Thymus (tissue), 14 donors: ENCODE data around the gene MMD2. TPM values are rescaled to one million over a fixed set of nuclear protein-coding genes. Genes with fewer than 3 reads are reported as not detected.

Experiments used
- DNase-seq, 9 donors: peaks; one replicate each; pipeline ENCODE4 v3.0.0-alpha.2; 2013; ENCODE audit warnings: low spot score in 9 of 9, low read depth in 6 of 9, missing footprints in 1 of 9
- H3K27ac ChIP-seq, 2 donors: one replicate each; pipeline ENCODE4 v1.5.1; 2013; ENCODE audit warnings: control low read depth in 1 of 2, low read depth in 1 of 2, low read length in 1 of 2, mild to moderate bottlenecking in 1 of 2, moderate library complexity in 1 of 2
- H3K27me3 ChIP-seq, 2 donors: one replicate each; pipeline ENCODE4 v1.5.1; 2013; ENCODE audit warnings: low read length in 1 of 2; ENCODE audit not compliant: control insufficient read depth in 2 of 2, insufficient read depth in 1 of 2
- H3K36me3 ChIP-seq, 2 donors: one replicate each; pipeline ENCODE4 v1.5.1; 2013; ENCODE audit warnings: low read length in 1 of 2, mild to moderate bottlenecking in 1 of 2, moderate library complexity in 1 of 2; ENCODE audit not compliant: control insufficient read depth in 2 of 2, insufficient read depth in 2 of 2
- H3K4me1 ChIP-seq, 2 donors: one replicate each; pipeline ENCODE4 v1.5.1; 2013; ENCODE audit warnings: low read length in 2 of 2; ENCODE audit not compliant: control insufficient read depth in 2 of 2, insufficient read depth in 2 of 2
- H3K4me3 ChIP-seq, 2 donors: one replicate each; pipeline ENCODE4 v1.5.1; 2013; ENCODE audit warnings: low read length in 2 of 2, control low read depth in 1 of 2, mild to moderate bottlenecking in 1 of 2
- H3K9me3 ChIP-seq, 2 donors: one replicate each; pipeline ENCODE4 v1.5.1; 2013; ENCODE audit warnings: low read length in 1 of 2, mild to moderate bottlenecking in 1 of 2; ENCODE audit not compliant: control insufficient read depth in 2 of 2, insufficient read depth in 1 of 2
- WGBS: extraction: QIAGEN DNeasy Blood & Tissue Kit; methylation state at CpG from one replicate; pipeline ENCODE4 v1.1.7; 2013; 5-methylcytosine and 5-hydroxymethylcytosine counted together
- long read RNA-seq, 10 donors: transcript quantifications; one replicate each; lab custom pipeline, GENCODE V29; 2026
- polyA plus RNA-seq: library from polyadenylated mRNA; stranded (reverse); fragments of 200-250 nt; gene quantifications from one replicate; pipeline ENCODE4 v1.2.3, GENCODE V29; 2013
- total RNA-seq: library from RNA; stranded (reverse); fragments of 120-200 nt; gene quantifications from one replicate; pipeline ENCODE4 v1.2.4, GENCODE V29; 2013
- donor health status: healthy.

MMD2 gene, protein sequence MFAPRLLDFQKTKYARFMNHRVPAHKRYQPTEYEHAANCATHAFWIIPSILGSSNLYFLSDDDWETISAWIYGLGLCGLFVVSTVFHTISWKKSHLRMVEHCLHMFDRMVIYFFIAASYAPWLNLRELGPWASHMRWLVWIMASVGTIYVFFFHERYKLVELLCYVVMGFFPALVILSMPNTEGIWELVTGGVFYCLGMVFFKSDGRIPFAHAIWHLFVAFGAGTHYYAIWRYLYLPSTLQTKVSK
- total RNA-seq (not detected), polyA plus RNA-seq (0.07 TPM)
- long read RNA-seq, donor 1 = 0 reads
- long read RNA-seq, donor 2 = 0 reads
- long read RNA-seq, donor 3 = 0 reads
- long read RNA-seq, donor 4 = 0 reads
- long read RNA-seq, donor 5 = 0 reads
- long read RNA-seq, donor 6 = 0 reads
- long read RNA-seq, donor 7 = 0 reads
- long read RNA-seq, donor 8 = 0 reads
- long read RNA-seq, donor 9 = 0 reads
- long read RNA-seq, donor 10 = 0 reads

- Histone ChIP-seq H3K9me3 (no peaks in the 10 kb centered on the region), H3K4me3 (peak within 1 kb of the TSS in 1 of 2 donors; percentile 21), H3K4me1 (no peaks in the 10 kb centered on the region), H3K27ac (no peak within 1 kb of the TSS), H3K27me3 (peaks cover 20 to 54% of the 10 kb centered on the region in 2 donors), H3K36me3 (no peaks in the 10 kb centered on the region)
- 5% methylated on average over 87 of the region's 87 CpGs for WGBS
- no peak for DNase-seq
Observed at GRCh38 chr7:4958477-4959301, at the start of gene MMD2. Gene MMD2, minus strand, starts transcription at chr7:4959187. Its CDS starts 170 bp downstream, at chr7:4959017.

DNA sequence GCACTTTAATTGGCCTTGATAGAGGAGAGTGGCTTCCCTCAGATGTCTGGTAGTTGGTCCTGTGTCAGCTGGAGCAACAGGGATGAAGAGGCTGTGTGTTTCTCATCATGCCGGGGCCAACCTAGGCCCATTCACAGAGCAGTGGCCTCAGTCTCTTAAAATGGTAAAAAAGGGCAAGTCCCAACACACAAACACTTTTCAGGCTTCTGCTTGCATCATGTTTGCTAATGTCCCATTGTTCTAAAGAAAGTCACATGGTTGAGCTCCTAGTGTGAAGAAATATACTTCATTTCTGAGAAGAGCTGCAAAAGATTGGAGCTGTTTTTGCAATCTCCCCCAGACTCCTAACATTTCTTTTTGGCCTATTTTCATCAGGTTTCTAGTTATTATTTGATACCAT lies 46.1 kb upstream of the MMD2 start:
- Histone ChIP-seq H3K27ac (no peak overlapping the region), H3K36me3 (no peaks in the 10 kb centered on the region), H3K9me3 (no peaks in the 10 kb centered on the region), H3K27me3 (no peaks in the 10 kb centered on the region), H3K4me3 (no peak overlapping the region), H3K4me1 (no peaks in the 10 kb centered on the region)
- WGBS = 96% methylated on average over 1 of the region's 1 CpG
- no peak for DNase-seq

DNA sequence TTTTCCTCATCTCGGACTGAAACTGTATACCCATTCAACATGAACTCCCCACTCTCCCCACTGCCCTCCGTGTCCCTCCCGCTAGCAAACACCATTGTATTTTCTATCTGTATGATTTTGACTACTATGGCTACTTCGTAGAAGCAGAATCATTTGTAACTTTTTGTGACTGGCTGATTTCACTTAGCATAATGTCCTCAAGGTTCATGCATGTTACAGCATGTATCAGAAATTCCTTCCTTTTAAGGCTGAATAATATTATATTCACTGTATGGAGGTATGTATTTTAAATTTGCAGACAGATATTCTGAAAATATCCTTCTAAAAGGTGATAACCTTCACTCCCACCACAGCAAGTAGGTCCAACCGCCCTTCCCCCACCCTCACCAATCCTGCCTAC lies 42.9 kb upstream of the MMD2 start:
- no peak overlapping the region for H3K27ac ChIP-seq
- H3K4me1 ChIP-seq = peaks cover 5 to 17% of the 10 kb centered on the region in 2 donors
- H3K36me3 ChIP-seq = peaks cover 8 to 9% of the 10 kb centered on the region in 2 donors
- no peak overlapping the region for H3K4me3 ChIP-seq
- H3K27me3 ChIP-seq = no peaks in the 10 kb centered on the region
- no peak for DNase-seq
- 95% methylated on average over 5 of the region's 5 CpGs for WGBS
- no peaks in the 10 kb centered on the region for H3K9me3 ChIP-seq

- no peak for DNase-seq
- WGBS = 98% methylated on average over 4 of the region's 4 CpGs
- peaks cover 16 to 18% of the 10 kb centered on the region in 2 donors for H3K36me3 ChIP-seq
Observed at GRCh38 chr7:5001003-5001402, 42.0 kb upstream of the MMD2 start.

DNA sequence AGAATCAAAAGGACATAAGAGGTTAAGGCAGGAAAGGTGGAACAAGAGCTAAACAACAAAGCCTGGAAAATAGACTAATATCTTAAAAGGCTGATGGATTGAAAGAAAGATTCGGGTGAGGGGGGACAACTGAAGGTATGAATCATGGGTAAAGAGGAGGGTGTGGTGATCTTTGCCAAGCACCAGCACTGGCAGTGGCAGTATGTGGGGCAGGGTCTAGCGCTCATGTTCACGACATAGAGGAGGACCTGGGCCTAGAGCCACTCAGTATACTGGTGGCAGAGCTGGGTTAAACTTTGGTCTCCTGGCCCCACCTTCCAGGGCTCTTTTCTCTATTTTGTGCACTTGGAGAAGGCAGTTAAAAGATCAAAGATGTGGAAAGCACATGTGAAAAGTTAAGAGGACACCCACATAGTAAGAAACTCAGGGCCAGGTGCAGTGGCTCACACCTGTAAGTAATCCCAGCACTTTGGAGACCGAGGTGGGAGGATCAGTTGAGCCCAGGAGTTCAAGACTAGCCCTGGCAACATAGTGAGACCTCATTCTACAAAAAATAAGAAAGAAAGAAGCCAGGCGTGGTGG lies 40.5 kb upstream of the MMD2 start:
- Histone ChIP-seq H3K27me3 (no peaks in the 10 kb centered on the region), H3K36me3 (peaks cover 23 to 29% of the 10 kb centered on the region in 2 donors), H3K4me3 (no peak overlapping the region), H3K27ac (peak overlapping the region in 1 of 2 donors; percentile 48), H3K9me3 (no peaks in the 10 kb centered on the region), H3K4me1 (peaks cover 5 to 17% of the 10 kb centered on the region in 2 donors)
- 83% methylated on average over 5 of the region's 5 CpGs for WGBS
- peak in 6 of 9 donors; percentile 5 to 54 (median 15) for DNase-seq

More at GRCh38 chr7:5001003-5001402, 42.0 kb upstream of the MMD2 start:
- Histone ChIP-seq H3K4me3 (no peak overlapping the region), H3K27ac (no peak overlapping the region), H3K27me3 (no peaks in the 10 kb centered on the region), H3K9me3 (no peaks in the 10 kb centered on the region), H3K4me1 (peaks cover 5 to 17% of the 10 kb centered on the region in 2 donors)

GRCh38 chr7:4998910-4999309 lies 39.9 kb upstream of the MMD2 start:
- Histone ChIP-seq H3K4me3 (no peak overlapping the region), H3K4me1 (peaks cover 5 to 17% of the 10 kb centered on the region in 2 donors), H3K36me3 (peaks cover 27 to 30% of the 10 kb centered on the region in 2 donors), H3K27me3 (no peaks in the 10 kb centered on the region), H3K9me3 (no peaks in the 10 kb centered on the region), H3K27ac (peak overlapping the region in 1 of 2 donors; percentile 48)
- DNase-seq = no peak
- WGBS = 96% methylated on average over 7 of the region's 7 CpGs

GRCh38 chr7:4998244-4998643 lies 39.3 kb upstream of the MMD2 start:
- Histone ChIP-seq H3K27me3 (no peaks in the 10 kb centered on the region), H3K36me3 (peaks cover 29 to 35% of the 10 kb centered on the region in 2 donors), H3K27ac (no peak overlapping the region), H3K9me3 (no peaks in the 10 kb centered on the region), H3K4me1 (peaks cover 5 to 17% of the 10 kb centered on the region in 2 donors), H3K4me3 (no peak overlapping the region)
- no peak for DNase-seq
- 96% methylated on average over 3 of the region's 3 CpGs for WGBS

DNA sequence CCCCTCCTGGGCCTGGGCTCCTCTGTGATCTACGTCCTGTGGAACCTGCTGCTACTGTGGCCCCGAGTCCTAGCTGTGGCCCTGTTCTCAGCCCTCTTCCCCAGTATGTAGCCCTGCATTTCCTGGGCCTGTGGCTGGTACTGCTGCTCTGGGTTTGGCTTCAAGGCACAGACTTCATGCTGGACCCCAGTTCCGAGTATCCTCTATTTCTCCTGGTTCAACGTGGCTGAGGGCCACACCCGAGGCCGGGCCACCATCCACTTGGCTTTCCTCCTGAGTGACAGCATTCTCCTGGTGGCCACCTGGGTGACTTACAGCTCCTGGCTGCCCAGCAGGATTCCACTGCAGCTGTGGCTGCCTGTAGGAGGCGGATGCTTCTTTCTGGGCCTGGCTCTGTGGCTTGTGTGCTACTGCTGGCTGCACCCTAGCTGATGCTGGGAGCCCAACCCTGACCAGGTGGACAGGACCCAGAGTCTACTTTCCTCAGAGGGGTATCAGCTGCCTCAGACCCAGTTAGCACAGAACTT lies 37.8 kb upstream of the MMD2 start:
- Histone ChIP-seq H3K9me3 (no peaks in the 10 kb centered on the region), H3K27ac (no peak overlapping the region), H3K4me3 (no peak overlapping the region), H3K36me3 (peaks cover 35 to 48% of the 10 kb centered on the region in 2 donors), H3K4me1 (peaks cover 5 to 17% of the 10 kb centered on the region in 2 donors), H3K27me3 (no peaks in the 10 kb centered on the region)
- DNase-seq = no peak
- 97% methylated on average over 7 of the region's 7 CpGs for WGBS
